Endothelial cell of umbilical vein (primary cell): Measurements from ENCODE around the gene NFATC1.

ENCODE experiments used
- EZH2 ChIP-seq: IDR thresholded peaks from 2 replicates; pipeline ENCODE4 v1.6.1; 2012; ENCODE audit warnings: borderline replicate concordance, low read depth, mild to moderate bottlenecking, moderate library complexity, low read length, inconsistent platforms; ENCODE audit not compliant: severe bottlenecking
- FOS ChIP-seq: IDR thresholded peaks from 2 replicates; pipeline ENCODE4 v1.6.1; 2011; ENCODE audit warnings: mild to moderate bottlenecking, low read length, moderate library complexity, borderline replicate concordance; ENCODE audit not compliant: insufficient read depth
- JUN ChIP-seq: IDR thresholded peaks from 2 replicates; pipeline ENCODE4 v1.6.1; 2011; ENCODE audit warnings: borderline replicate concordance, low read depth; ENCODE audit not compliant: insufficient read length, insufficient read depth
- POLR2A ChIP-seq: IDR thresholded peaks from 2 replicates; pipeline ENCODE4 v1.6.1; 2012; ENCODE audit warnings: low read depth, mild to moderate bottlenecking, control low read depth, low read length
- POLR2AphosphoS5 ChIP-seq: IDR thresholded peaks from 2 replicates; pipeline ENCODE4 v1.6.1; 2012; ENCODE audit warnings: low read depth, mild to moderate bottlenecking, control low read depth, low read length, moderate library complexity; ENCODE audit not compliant: insufficient read depth
- TF ChIP-seq, protein P1 (sequence below), 2 donors: IDR thresholded peaks; 1 replicate in 1 of 2; 2 replicates in 1 of 2; pipeline ENCODE4 v1.5.1; 2011; ENCODE audit warnings: low read length in 2 of 2, mild to moderate bottlenecking in 2 of 2, moderate library complexity in 2 of 2, control low read depth in 1 of 2, inconsistent platforms in 1 of 2, low read depth in 1 of 2; ENCODE audit not compliant: insufficient read depth in 1 of 2; ENCODE audit errors: extremely low read depth in 1 of 2

DNA sequence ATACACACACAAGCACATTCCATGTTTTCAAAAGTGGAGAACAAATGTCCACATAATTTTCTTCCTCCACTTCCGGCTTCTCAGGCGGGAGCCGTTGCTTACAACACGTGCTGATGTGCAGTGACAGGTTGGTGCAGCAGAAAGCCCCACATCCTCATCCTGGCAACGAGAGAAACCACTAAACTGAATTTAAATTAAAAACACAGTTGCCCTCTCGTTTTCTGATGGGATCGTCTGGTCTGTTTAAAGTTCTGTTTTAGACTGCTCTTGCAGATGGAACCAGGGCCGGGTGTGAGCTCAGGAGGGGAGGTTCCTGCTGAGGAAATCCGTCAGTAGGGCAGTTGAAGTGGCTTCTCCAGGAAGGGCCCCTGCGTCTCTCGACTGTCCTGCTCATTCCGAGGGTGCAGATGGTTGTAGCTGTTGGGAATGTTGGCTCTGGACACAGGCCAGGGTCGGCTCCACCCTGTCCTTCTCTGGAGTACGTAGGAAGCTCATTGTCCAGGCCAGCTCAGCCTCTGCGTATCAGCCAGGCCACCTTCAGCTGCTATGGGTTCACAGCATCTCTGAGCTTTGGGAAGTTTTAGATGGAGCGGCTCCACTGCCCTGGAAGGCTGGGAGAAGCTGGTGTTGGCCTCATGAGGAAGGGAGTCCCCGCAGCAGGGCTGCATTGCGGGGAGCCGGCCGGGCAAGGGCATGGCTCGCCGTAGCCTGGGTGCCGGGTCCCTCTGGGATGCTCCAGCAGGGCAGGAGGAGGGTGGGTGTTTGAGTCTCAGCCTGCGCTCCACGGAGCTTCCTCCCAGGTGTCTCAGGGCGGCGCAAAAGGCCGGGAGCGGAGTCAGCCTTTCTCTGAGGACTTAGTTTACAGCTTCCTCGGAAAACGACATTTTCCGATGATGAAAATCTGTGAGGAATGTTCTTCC, 58.3 kb downstream of the NFATC1 start:
- TF ChIP-seq, protein P1, sequence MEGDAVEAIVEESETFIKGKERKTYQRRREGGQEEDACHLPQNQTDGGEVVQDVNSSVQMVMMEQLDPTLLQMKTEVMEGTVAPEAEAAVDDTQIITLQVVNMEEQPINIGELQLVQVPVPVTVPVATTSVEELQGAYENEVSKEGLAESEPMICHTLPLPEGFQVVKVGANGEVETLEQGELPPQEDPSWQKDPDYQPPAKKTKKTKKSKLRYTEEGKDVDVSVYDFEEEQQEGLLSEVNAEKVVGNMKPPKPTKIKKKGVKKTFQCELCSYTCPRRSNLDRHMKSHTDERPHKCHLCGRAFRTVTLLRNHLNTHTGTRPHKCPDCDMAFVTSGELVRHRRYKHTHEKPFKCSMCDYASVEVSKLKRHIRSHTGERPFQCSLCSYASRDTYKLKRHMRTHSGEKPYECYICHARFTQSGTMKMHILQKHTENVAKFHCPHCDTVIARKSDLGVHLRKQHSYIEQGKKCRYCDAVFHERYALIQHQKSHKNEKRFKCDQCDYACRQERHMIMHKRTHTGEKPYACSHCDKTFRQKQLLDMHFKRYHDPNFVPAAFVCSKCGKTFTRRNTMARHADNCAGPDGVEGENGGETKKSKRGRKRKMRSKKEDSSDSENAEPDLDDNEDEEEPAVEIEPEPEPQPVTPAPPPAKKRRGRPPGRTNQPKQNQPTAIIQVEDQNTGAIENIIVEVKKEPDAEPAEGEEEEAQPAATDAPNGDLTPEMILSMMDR (IDR thresholded peaks at IDR 0.05; ENCODE audit: extremely low read depth in 1 of 2, insufficient read depth in 1 of 2, low read depth in 1 of 2, low read length in 2 of 2): no peak
- no peak for TF ChIP-seq POLR2A
- peak; percentile 35 for TF ChIP-seq POLR2AphosphoS5
- no peak for TF ChIP-seq JUN
- TF ChIP-seq EZH2: no peak
- no peak for TF ChIP-seq FOS
